Liver (tissue), 9 donors: Measurements from ENCODE around the gene SPTBN1. TPM values are rescaled to one million over a fixed set of nuclear protein-coding genes. Genes with fewer than 3 reads are reported as not detected.
"Not testable (repeated sequence)": the region's sequence is repeated elsewhere in the genome, so short reads cannot be mapped to it uniquely, and the experiment has no call there.

Source experiments
- DNase-seq: peaks from one replicate; pipeline ENCODE4 v3.0.0-alpha.2; 2017; ENCODE audit warnings: low spot score
- H3K27ac ChIP-seq, 2 donors: one replicate each; pipeline ENCODE4 v1.7.0; 2013; ENCODE audit warnings: inconsistent platforms in 2 of 2, low read length in 2 of 2, control low read depth in 1 of 2, low read depth in 1 of 2, mild to moderate bottlenecking in 1 of 2
- H3K27me3 ChIP-seq, 4 donors: one replicate each; pipeline versions ENCODE4 v1.6.1 to v1.7.0; 2013; ENCODE audit warnings: low read length in 3 of 4, inconsistent platforms in 1 of 4, mild to moderate bottlenecking in 1 of 4, moderate library complexity in 1 of 4; ENCODE audit not compliant: control insufficient read depth in 4 of 4, insufficient read depth in 4 of 4
- H3K36me3 ChIP-seq, 4 donors: one replicate each; pipeline versions ENCODE4 v1.6.1 to v1.7.0; 2013; ENCODE audit warnings: low read length in 3 of 4, mild to moderate bottlenecking in 3 of 4, low read depth in 1 of 4, moderate library complexity in 1 of 4; ENCODE audit not compliant: control insufficient read depth in 4 of 4, insufficient read depth in 3 of 4
- H3K4me1 ChIP-seq, 4 donors: one replicate each; pipeline versions ENCODE4 v1.6.1 to v1.7.0; 2013; ENCODE audit warnings: low read length in 3 of 4, mild to moderate bottlenecking in 3 of 4, moderate library complexity in 1 of 4; ENCODE audit not compliant: control insufficient read depth in 4 of 4, insufficient read depth in 4 of 4
- H3K4me3 ChIP-seq, 3 donors: one replicate each; pipeline versions ENCODE4 v1.6.1 to v1.7.0; 2013; ENCODE audit warnings: low read length in 3 of 3, control low read depth in 1 of 3, low read depth in 1 of 3, mild to moderate bottlenecking in 1 of 3
- H3K9ac ChIP-seq, 2 donors: one replicate each; pipeline ENCODE4 v1.7.0; 2013; ENCODE audit warnings: low read length in 2 of 2, mild to moderate bottlenecking in 2 of 2, moderate library complexity in 2 of 2, control low read depth in 1 of 2, low read depth in 1 of 2
- H3K9me3 ChIP-seq, 4 donors: one replicate each; pipeline versions ENCODE4 v1.6.1 to v1.7.0; 2013; ENCODE audit warnings: low read length in 3 of 4; ENCODE audit not compliant: control insufficient read depth in 4 of 4
- EGR1 ChIP-seq, 2 donors: IDR thresholded peaks; 2 replicates each; pipeline ENCODE4 v1.6.1; 2016 to 2018; ENCODE audit warnings: antibody characterized with exemption in 2 of 2, low read depth in 2 of 2
- FOXA1 ChIP-seq: IDR thresholded peaks from 2 replicates; pipeline ENCODE4 v1.6.1; 2016; ENCODE audit warnings: antibody characterized with exemption
- FOXA2 ChIP-seq: IDR thresholded peaks from 2 replicates; pipeline ENCODE4 v1.6.1; 2016; ENCODE audit warnings: antibody characterized with exemption
- GABPA ChIP-seq, 2 donors: IDR thresholded peaks in 1 of 2; conservative IDR thresholded peaks in 1 of 2; 2 replicates each; pipeline ENCODE4 v1.6.1; 2016; ENCODE audit warnings: antibody characterized with exemption in 2 of 2, mild to moderate bottlenecking in 1 of 2, moderate library complexity in 1 of 2
- HNF4A ChIP-seq, 2 donors: conservative IDR thresholded peaks; 2 replicates each; pipeline ENCODE4 v1.6.1; 2016; ENCODE audit warnings: antibody characterized with exemption in 2 of 2, mild to moderate bottlenecking in 2 of 2
- HNF4G ChIP-seq: IDR thresholded peaks from 2 replicates; pipeline ENCODE4 v1.6.1; 2016; ENCODE audit warnings: antibody characterized with exemption
- JUND ChIP-seq, 2 donors: IDR thresholded peaks; 2 replicates each; pipeline ENCODE4 v1.6.1; 2016; ENCODE audit warnings: antibody characterized with exemption in 2 of 2
- NR2F2 ChIP-seq: IDR thresholded peaks from 2 replicates; pipeline ENCODE4 v1.6.1; 2016; ENCODE audit warnings: antibody characterized with exemption
- RAD21 ChIP-seq, 2 donors: IDR thresholded peaks; 2 replicates each; pipeline ENCODE4 v1.6.1; 2016; ENCODE audit warnings: antibody characterized with exemption in 2 of 2, mild to moderate bottlenecking in 2 of 2
- RXRA ChIP-seq, 2 donors: IDR thresholded peaks; 2 replicates each; pipeline ENCODE4 v1.6.1; 2017 to 2018; ENCODE audit warnings: antibody characterized with exemption in 2 of 2, mild to moderate bottlenecking in 1 of 2
- SP1 ChIP-seq: IDR thresholded peaks from 2 replicates; pipeline ENCODE4 v1.6.1; 2018; ENCODE audit warnings: antibody characterized with exemption, mild to moderate bottlenecking
- TAF1 ChIP-seq: conservative IDR thresholded peaks from 2 replicates; pipeline ENCODE4 v1.6.1; 2016; ENCODE audit warnings: antibody characterized with exemption, mild to moderate bottlenecking
- YY1 ChIP-seq: IDR thresholded peaks from 2 replicates; pipeline ENCODE4 v1.6.1; 2016; ENCODE audit warnings: antibody characterized with exemption, mild to moderate bottlenecking
- WGBS: extraction: QIAGEN DNeasy Blood & Tissue Kit; methylation state at CpG from one replicate; pipeline ENCODE4 v1.1.7; 2013; 5-methylcytosine and 5-hydroxymethylcytosine counted together
- polyA plus RNA-seq, 2 donors: library from polyadenylated mRNA; stranded (reverse) in 1 of 2; unstranded in 1 of 2; fragments of 200-250 nt in 1 of 2; fragments of >200 nt in 1 of 2; fragmentation: Nextera tagmentation in 1 of 2; extraction: Ambion mirVana in 1 of 2; gene quantifications; one replicate each; pipeline versions ENCODE4 v1.2.1 to v1.2.3, GENCODE V29; 2013 to 2015
- total RNA-seq, 2 donors: library from RNA; depleted of rRNA; stranded (reverse); fragments of >200 nt; gene quantifications; one replicate each; pipeline ENCODE4 v1.2.3, GENCODE V29; 2014
- TF ChIP-seq, protein P1 (sequence below): IDR thresholded peaks from 2 replicates; pipeline ENCODE4 v1.6.1; 2016; ENCODE audit warnings: antibody characterized with exemption
- TF ChIP-seq, protein P2 (sequence below): IDR thresholded peaks from 2 replicates; pipeline ENCODE4 v1.6.1; 2016; ENCODE audit warnings: antibody characterized with exemption
- TF ChIP-seq, protein P3 (sequence below): fragments of 150-350 bp; IDR thresholded peaks from 2 replicates; pipeline ENCODE4 v1.5.1; 2017; ENCODE audit warnings: improper control_type of control experiment, low read depth, low read length; ENCODE audit not compliant: missing input control
- TF ChIP-seq, protein P4 (sequence below): IDR thresholded peaks from 2 replicates; pipeline ENCODE4 v1.6.1; 2016; ENCODE audit warnings: antibody characterized with exemption, mild to moderate bottlenecking
- donor health status: healthy.
- donor health status: healthy.
- donor health status: healthy.
- donor health status: healthy.
- donor health status: healthy.

Gene SPTBN1
- total and polyA plus RNA-seq, 4 donors = 44.8 to 191 (median 75.9) TPM

DNA sequence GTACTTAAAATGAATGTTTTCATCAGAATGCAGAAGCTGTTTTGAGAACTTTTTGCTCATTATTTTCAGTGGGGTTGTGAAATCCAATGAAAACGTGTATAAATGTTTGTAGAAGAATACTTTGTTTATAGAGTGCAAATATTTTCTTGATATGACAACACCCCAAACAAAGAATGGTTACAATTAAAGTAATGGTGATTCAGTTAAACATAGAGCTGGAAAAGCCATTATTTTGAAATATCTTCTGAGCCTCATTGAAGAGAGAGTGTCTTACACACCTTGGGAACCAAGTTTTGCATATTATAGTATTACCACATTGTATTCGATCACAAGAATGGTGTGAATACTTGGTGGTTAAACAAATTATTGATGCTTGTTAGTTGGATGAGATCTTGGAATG lies 48.7 kb downstream of the SPTBN1 start:
- no peak overlapping the region for H3K4me3 ChIP-seq
- no peak overlapping the region for H3K9ac ChIP-seq
- DNase-seq = no peak
- H3K36me3 ChIP-seq = no peaks in the 10 kb centered on the region
- no peaks in the 10 kb centered on the region for H3K9me3 ChIP-seq
- H3K4me1 ChIP-seq = peaks cover 0 to 3% (median 0%) of the 10 kb centered on the region in 4 donors
- H3K27me3 ChIP-seq = no peaks in the 10 kb centered on the region
- H3K27ac ChIP-seq = no peak overlapping the region
- TF ChIP-seq TAF1 = no peak
- TF ChIP-seq, protein P1, sequence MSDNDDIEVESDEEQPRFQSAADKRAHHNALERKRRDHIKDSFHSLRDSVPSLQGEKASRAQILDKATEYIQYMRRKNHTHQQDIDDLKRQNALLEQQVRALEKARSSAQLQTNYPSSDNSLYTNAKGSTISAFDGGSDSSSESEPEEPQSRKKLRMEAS = no peak
- TF ChIP-seq HNF4G = no peak
- no peak for TF ChIP-seq NR2F2
- TF ChIP-seq FOXA2 = no peak
- TF ChIP-seq EGR1 (IDR thresholded peaks at IDR 0.05; ENCODE audit: low read depth in 2 of 2) = no peak
- TF ChIP-seq RAD21 (IDR thresholded peaks at IDR 0.05) = no peak
- TF ChIP-seq, protein P2, sequence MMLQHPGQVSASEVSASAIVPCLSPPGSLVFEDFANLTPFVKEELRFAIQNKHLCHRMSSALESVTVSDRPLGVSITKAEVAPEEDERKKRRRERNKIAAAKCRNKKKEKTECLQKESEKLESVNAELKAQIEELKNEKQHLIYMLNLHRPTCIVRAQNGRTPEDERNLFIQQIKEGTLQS = no peak
- TF ChIP-seq RXRA (IDR thresholded peaks at IDR 0.05) = no peak
- TF ChIP-seq, protein P3, sequence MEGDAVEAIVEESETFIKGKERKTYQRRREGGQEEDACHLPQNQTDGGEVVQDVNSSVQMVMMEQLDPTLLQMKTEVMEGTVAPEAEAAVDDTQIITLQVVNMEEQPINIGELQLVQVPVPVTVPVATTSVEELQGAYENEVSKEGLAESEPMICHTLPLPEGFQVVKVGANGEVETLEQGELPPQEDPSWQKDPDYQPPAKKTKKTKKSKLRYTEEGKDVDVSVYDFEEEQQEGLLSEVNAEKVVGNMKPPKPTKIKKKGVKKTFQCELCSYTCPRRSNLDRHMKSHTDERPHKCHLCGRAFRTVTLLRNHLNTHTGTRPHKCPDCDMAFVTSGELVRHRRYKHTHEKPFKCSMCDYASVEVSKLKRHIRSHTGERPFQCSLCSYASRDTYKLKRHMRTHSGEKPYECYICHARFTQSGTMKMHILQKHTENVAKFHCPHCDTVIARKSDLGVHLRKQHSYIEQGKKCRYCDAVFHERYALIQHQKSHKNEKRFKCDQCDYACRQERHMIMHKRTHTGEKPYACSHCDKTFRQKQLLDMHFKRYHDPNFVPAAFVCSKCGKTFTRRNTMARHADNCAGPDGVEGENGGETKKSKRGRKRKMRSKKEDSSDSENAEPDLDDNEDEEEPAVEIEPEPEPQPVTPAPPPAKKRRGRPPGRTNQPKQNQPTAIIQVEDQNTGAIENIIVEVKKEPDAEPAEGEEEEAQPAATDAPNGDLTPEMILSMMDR = no peak
- WGBS = 51% methylated on average over 2 of the region's 2 CpGs

DNA sequence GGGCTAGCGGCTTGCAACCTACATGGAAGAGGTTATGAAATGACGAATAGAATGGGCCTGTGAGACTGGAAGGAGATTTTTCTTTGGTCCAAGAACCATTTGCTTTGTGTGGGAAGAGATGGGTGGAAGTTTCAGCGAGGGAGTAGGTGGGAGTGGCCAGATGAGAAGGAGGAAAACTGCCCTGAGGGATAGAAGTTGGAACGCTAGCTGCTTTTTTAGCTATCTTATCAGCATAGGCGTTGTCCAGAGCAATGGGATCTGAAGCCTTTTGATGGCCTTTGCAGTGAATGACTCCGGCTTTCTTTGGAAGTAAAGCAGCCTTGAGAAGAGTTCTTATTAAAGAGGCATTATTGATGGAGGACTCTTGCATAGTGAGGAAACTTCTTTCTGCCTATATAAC lies 52.4 kb downstream of the SPTBN1 start:
- peaks cover 0 to 2% (median 0%) of the 10 kb centered on the region in 4 donors for H3K36me3 ChIP-seq
- H3K9ac ChIP-seq = no peak overlapping the region
- peaks cover 2 to 18% (median 11%) of the 10 kb centered on the region in 4 donors for H3K4me1 ChIP-seq
- no peaks in the 10 kb centered on the region for H3K9me3 ChIP-seq
- DNase-seq = no peak
- H3K27me3 ChIP-seq = no peaks in the 10 kb centered on the region
- no peak overlapping the region for H3K4me3 ChIP-seq
- 86% methylated on average over 6 of the region's 6 CpGs for WGBS
- TF ChIP-seq FOXA2 (no peak), HNF4G (no peak), JUND (IDR thresholded peaks at IDR 0.05) (no peak), NR2F2 (no peak), HNF4A (conservative IDR thresholded peaks at IDR 0.05) (no peak), FOXA1 (no peak), GABPA (IDR thresholded peaks at IDR 0.05 in 1 of 2, conservative IDR thresholded peaks at IDR 0.05 in 1 of 2) (no peak), RXRA (IDR thresholded peaks at IDR 0.05) (no peak), SP1 (no peak), TAF1 (no peak), EGR1 (IDR thresholded peaks at IDR 0.05; ENCODE audit: low read depth in 2 of 2) (no peak), YY1 (no peak)
- TF ChIP-seq, protein P3 = no peak
- TF ChIP-seq, protein P1 = no peak
- TF ChIP-seq, protein P4, sequence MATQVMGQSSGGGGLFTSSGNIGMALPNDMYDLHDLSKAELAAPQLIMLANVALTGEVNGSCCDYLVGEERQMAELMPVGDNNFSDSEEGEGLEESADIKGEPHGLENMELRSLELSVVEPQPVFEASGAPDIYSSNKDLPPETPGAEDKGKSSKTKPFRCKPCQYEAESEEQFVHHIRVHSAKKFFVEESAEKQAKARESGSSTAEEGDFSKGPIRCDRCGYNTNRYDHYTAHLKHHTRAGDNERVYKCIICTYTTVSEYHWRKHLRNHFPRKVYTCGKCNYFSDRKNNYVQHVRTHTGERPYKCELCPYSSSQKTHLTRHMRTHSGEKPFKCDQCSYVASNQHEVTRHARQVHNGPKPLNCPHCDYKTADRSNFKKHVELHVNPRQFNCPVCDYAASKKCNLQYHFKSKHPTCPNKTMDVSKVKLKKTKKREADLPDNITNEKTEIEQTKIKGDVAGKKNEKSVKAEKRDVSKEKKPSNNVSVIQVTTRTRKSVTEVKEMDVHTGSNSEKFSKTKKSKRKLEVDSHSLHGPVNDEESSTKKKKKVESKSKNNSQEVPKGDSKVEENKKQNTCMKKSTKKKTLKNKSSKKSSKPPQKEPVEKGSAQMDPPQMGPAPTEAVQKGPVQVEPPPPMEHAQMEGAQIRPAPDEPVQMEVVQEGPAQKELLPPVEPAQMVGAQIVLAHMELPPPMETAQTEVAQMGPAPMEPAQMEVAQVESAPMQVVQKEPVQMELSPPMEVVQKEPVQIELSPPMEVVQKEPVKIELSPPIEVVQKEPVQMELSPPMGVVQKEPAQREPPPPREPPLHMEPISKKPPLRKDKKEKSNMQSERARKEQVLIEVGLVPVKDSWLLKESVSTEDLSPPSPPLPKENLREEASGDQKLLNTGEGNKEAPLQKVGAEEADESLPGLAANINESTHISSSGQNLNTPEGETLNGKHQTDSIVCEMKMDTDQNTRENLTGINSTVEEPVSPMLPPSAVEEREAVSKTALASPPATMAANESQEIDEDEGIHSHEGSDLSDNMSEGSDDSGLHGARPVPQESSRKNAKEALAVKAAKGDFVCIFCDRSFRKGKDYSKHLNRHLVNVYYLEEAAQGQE = no peak
- no peak overlapping the region for H3K27ac ChIP-seq

DNA sequence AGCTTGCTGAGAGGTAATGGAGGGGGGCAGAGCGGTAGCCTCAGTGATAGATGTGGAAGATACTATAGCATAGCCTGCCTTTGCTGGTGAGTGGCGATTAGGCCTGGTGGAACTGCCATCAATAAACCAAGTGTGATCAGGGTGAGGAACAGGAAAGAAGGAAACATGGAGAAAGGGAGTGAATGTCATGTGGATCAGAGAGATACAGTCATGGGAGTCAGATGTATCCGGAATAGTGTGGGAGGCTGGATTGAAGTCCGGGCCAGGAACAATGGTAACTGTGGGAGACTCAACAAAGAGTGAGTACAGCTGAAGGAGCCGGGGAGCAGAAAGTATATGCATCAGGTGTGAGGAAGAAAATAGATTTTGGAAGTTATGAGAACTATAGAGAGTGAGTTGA lies 52.9 kb downstream of the SPTBN1 start:
- H3K4me1 ChIP-seq = peaks cover 2 to 18% (median 11%) of the 10 kb centered on the region in 4 donors
- not testable (repeated sequence) for H3K27me3 ChIP-seq, H3K27ac ChIP-seq, H3K9me3 ChIP-seq, H3K9ac ChIP-seq, H3K36me3 ChIP-seq, H3K4me3 ChIP-seq, DNase-seq
- WGBS = 97% methylated on average over 5 of the region's 5 CpGs
